Measurements from ENCODE around the gene RGMB.

DNA sequence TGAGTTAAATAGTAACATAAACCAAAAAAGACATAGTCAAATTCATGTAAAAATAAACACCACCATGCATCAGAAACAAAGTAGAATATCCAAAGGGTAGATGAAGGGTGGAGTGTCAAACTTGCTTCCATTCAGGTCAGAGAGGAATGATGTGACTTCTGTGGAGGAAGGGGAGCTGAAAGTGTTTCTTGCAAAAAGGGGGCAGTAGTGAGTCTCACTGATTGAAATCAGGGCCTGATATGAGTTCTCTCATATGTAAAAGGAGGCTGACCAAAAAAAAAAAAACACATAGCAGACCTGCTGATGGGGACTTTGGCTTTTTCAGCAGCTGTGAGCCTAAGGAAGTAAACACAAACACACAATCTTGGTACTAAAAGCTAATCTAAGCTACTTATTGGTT lies 38.8 kb upstream of the RGMB start:
- no peak for TF ChIP-seq YY1 (IDR thresholded peaks at IDR 0.05; ENCODE audit: insufficient read depth, insufficient read length)
- no peak for TF ChIP-seq SUZ12 (IDR thresholded peaks at IDR 0.05; ENCODE audit: extremely low read depth, insufficient read depth, insufficient read length)
